GM19193 (cell line): ENCODE results near the gene RPL28.

Experiments used
- POLR2A ChIP-seq: IDR thresholded peaks from 4 replicates; pipeline ENCODE4 v1.6.1; 2011; ENCODE audit not compliant: insufficient read depth, insufficient read length; ENCODE audit errors: extremely low read depth

RPL28 gene

DNA sequence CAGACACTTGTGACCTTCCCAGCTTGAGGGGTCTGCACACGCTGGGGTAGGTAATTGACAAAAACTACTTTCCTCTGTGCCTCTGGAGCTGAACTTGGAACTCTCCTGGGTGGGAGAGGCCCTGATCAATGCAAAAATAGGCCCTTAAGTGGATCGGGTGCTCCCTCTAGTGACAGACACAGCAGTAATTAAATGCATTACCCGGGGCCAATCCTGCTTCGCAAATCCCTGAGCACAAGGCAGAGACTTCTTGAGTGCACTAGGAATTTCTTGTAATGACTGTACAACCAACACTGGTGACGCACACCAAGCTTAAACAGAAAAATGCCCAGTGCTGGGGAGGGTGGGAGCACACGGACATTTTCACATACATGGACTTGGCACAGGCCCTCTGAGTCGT lies 32.5 kb downstream of the RPL28 start:
- no peak for TF ChIP-seq POLR2A

DNA sequence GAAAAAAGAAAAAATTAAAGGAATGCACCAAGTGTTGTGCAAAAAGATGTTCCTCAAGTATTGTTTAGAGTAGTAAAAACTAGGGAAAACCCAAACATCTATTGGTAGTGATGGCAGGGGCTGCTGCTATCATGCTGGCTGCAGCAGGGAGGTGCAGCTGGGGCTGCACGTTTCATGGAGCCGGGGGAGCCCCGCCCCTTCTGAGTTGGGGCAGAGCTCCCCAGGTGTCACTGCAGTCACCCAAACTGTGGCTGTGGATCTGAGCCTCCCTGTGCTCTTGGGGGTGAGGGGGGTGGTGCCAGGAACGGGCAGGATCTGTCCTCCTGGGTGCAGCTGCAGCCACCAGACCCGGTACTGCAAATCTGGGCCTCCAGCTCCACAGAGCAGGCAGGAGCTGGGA lies 33.4 kb downstream of the RPL28 start:
- TF ChIP-seq POLR2A = no peak

DNA sequence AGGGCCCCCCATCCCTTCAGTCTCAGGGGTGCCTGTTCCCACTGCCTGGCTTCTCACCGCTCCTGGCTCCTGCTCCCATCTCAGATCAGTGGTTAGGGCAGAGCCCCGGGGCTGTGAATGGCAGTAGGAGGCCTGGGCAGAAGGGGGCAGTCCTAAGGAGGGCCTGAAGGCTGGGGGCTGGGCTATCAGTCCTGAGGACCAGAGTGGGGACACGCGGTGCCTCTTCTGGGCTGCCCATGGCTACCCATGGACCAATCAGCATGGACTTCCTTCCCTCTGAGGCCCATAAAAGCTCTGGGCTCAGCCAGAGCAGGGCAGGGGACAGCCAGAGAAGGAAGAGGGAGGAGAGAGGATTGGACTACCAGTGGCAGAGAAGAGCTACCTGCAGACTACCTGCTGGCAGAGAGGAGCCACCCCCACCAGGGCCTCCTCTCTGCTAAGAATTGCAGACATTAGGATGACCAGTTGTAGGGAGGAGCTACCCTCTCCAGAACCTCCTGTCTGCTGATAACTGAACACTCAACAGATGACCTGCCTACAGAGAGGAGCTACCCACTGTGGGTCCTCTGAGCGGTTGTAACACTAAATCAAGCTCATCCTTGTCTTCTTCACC lies 34.0 kb downstream of the RPL28 start:
- TF ChIP-seq POLR2A = no peak

DNA sequence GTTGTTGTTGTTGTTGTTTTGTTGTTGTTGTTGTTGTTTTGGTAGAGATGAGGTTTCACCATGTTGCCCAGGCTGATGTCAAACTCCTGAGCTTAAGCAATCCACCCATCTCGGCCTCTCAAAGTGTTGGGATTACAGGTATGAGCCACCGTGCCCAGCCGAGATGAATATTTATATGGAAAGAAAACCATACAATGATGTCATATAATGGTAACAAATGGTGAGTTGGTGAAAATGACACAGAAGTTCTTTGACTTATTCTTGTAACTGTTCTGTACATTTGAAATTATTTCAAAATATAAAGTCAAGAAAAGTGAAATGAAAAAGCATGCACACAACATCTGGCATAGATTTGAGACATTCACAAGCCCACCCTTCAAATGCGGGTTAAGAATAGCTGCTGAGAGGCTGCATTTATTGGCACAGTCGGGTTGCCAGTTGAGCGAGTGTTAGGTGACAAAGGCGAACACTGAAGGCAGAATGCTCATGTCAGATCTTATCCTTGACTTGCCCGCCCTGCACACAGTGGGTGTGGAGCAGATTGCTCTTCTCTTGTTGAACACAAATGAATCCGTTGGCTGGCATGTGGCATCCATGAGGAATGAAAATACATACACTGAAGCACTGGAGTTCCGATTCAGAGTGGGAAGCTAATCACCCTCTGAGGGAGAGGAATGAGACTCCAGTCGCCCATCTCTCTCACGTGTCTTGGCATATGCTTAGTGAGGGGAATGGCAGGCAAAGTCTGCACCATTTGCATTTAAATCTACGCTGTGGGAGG lies 37.7 kb downstream of the RPL28 start:
- TF ChIP-seq POLR2A = no peak

DNA sequence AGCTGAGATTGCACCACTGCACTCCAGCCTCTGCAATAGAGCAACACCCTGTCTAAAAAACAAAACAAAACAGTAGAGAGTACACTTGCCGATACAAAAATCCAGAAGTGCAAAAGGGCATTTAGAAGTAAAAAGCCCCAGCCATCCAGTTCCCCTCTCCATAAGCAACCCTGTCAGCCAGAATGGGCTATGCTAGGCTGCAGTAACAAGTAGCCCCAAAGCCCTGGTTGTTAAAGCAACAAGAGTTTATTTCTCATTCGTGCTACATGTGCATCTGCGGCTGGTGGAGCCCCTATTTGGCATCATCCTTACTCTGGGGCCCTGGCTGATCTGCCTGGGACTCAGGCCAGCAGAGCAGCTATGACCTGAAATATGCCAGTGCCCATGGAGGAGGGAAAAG lies 38.8 kb downstream of the RPL28 start:
- no peak for TF ChIP-seq POLR2A

DNA sequence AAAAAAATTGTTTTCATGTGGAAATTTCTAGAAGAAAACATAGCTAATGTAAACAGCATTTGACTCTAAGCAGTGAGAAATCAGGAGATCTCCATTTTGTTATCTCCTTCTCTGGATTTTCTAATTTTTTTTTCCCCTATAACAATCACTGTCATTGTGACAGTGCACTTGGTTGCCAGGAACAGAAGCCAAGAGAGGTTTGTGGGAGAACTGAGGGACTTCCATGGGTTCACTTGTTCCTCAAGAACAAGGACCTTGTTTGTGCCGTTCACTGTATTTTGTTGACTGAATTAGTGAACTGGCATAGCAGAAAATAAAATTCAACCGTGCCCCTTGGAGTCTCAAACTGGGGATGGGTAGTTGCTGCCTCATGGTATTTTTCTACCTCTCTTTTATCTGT lies 40.3 kb downstream of the RPL28 start:
- no peak for TF ChIP-seq POLR2A

DNA sequence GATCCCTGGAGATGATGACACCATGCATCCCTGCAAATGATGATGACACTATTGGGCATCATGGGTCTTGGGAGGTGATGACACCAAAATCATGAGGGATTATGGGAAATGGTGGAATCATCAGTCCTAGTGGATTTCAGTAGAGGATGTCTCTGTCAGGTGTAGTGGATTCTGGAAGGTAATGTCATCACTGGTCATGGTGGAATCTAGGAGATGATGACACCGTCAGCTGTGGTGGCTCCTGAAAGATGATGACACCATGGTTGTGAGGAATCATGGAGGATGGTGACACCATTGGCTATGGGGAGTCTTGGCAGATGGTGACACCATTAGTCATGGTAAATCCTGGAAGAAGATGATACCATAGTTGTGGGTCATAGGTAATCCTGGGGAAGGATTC lies 45.5 kb downstream of the RPL28 start:
- TF ChIP-seq POLR2A = no peak

DNA sequence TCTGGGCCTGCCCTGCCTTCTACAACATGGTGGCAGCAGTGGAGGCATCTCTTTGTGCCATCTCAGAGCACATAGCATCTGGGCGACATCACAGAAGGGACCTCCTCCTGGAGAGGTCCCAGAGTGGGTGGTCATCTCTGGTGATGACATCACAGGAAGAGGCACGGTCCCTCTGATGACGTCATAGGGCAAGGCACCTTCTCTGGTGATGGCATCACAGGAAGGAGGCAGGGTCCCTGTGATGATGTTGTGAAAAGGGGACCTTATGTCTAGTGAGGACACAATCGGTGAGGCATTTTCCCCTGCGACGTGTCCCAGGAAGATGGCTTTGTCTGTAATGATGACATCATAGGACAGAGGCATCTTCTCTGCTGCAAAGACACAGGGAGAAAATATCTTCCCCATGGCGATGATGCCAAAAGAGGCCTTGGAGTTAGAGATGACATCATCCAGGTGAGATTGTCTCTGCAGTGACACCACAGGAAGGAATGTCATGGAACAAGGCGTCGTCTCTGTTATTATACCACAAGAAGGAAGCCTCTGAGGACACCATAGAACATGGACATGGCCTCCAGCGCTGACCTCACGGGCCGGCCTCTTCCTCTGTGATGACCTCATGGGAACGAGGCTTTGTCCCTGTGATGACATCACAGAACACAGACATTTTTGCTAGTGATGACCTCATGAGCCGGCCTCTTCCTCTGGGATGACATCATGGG lies 46.7 kb downstream of the RPL28 start:
- no peak for TF ChIP-seq POLR2A

DNA sequence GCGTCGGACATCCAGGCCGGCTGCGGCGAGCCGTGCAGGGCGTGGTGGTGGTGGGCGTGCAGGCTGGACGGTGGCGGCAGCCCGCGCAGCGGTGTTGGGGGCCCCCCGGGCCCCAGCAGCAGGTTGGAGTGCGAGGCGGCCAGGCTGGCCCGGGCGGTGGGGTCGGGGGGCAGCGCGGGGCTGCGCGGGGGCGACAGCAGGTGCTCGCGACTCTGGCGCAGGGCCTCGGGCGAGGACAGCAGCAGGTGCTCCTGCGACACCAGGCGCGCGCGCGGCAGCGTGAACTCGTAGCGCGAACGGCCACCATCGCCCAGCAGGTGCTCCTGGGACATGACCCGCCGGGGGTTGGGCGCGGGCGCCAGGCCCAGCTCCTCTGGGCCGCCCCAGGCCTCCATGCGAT lies 47.6 kb downstream of the RPL28 start:
- no peak for TF ChIP-seq POLR2A

DNA sequence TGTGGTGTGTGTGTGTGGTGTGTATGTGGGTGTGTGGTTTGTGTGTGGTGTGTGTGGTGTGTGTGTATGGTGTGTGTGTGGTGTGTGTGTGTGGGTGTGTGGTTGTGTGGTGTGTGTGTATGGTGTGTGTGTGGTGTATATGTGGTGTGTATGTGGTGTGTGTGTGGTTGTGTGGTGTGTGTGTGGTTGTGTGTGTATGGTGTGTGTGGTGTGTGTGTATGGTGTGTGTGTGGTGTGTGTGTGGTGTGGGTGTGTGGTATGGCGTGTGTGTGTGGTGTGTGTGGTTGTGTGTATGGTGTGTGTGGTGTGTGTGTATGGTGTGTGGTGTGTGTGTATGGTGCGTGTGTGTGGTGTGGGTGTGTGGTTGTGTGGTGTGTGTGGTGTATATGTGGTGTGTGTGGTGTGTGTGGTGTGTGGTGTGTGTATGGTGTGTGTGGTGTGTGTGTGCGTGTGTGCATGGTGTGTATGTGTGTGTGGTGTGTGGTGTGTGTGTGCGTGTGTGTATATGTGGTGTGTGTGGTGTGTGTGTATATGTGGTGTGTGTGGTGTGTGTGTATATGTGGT lies 48.7 kb downstream of the RPL28 start:
- no peak for TF ChIP-seq POLR2A

- no peak for TF ChIP-seq POLR2A
These were observed 49.3 kb downstream of the RPL28 start for GRCh38 chr19:55435020-55435419.

- TF ChIP-seq POLR2A = no peak
These were observed 51.1 kb downstream of the RPL28 start for GRCh38 chr19:55436847-55437246.

- no peak for TF ChIP-seq POLR2A
These were observed 51.7 kb downstream of the RPL28 start for GRCh38 chr19:55437410-55437809.

DNA sequence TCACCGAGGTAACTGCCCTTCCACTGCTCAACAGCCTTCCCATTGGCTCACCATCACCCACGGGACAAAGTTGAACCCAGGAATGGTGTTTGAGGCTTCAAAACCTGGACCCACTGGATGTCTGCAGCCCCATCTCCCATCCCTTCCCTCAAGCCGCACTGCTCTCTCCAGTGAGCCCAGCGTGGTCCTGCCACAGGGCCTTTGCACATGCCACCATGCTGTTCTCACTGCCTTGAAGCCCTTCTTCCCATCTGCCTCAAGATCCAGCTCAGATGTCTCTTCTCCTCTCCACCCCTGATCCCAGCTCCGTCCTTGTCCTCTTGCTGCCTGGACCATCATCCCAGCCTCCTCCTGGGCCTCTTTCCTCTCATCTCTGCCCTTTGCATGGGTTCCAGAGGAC lies 53.3 kb downstream of the RPL28 start:
- TF ChIP-seq POLR2A = no peak

- no peak for TF ChIP-seq POLR2A
These were observed 54.8 kb downstream of the RPL28 start for GRCh38 chr19:55440411-55441105.
